Right forelimb (tissue), 1 donor: ENCODE results near the gene VAX1.
"Not testable (repeated sequence)": the region's sequence is repeated elsewhere in the genome, so short reads cannot be mapped to it uniquely, and the experiment has no call there.

Experiments used
- DNase-seq: peaks from one replicate; pipeline ENCODE4 v3.0.0-alpha.2; 2018

VAX1 gene

GRCh38 chr10:117137911-117138642, at the start of gene VAX1:
TSS of gene VAX1 (minus strand) at chr10:117138270. CDS start at chr10:117138056, 214 bp downstream.
- no peak for DNase-seq

DNA sequence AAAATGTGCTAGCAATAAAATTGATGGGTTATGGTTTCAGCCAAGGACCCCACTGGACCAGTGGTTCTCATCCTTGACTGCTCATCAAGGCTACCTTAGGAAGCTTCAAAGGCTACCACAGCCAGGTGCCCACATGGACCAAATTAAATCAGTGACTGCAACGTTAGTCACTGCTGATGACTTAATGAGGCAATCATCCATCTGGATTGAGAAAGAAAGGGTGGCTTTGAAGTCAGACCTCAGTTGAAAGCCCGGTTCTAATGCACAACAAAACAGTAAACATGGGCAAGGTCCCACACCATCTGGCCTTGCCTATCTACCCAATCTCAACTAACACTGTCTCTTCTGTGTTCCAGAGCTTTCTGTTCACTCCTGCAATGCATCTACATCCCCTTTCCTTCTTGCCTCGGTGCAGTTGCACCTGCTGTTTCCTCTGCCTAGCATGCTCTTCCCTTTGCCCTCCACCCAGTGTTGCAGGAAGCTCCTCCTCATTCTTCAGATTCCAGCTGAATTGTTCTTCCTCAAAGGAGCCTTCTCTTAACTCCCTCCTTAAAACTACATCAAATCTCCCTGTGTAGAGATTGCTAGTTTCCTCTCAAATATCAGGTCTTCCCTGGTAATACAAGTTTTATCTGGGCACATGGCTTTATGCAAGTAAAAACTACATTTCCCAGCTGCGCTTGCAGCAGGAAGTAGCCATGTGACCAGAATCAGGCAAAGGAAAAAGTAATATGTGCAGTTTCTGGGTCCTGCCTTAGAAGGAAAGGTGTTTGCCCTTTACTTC, 49.0 kb upstream of the VAX1 start:
- no peak for DNase-seq

- DNase-seq, result not testable (repeated sequence)
Measured at GRCh38 chr10:117185817-117186216, 47.7 kb upstream of the VAX1 start.

- no peak for DNase-seq
Measured at GRCh38 chr10:117184821-117185220, 46.8 kb upstream of the VAX1 start.

DNA sequence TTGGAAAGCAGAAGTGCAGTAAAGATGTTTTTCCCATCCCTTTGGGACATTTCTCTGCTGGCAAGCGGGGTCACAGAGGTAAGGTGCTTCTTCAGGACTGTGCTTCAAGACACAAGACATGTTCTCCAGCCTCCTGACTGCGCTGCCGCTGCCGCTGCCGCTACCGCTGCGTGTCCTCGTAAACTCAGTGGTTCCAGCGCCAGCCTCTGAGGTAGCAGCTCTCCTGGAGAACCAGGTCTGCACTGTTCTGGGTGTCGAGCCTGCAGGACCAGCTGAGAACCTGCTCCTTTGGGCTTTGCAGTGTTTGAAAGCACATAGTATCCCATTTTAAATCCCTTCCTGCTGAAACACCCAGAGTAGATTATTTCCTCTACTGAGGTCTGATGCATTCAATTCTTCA, 46.2 kb upstream of the VAX1 start:
- no peak for DNase-seq

GRCh38 chr10:117178190-117178589, 40.1 kb upstream of the VAX1 start:
- DNase-seq, result no peak

DNA sequence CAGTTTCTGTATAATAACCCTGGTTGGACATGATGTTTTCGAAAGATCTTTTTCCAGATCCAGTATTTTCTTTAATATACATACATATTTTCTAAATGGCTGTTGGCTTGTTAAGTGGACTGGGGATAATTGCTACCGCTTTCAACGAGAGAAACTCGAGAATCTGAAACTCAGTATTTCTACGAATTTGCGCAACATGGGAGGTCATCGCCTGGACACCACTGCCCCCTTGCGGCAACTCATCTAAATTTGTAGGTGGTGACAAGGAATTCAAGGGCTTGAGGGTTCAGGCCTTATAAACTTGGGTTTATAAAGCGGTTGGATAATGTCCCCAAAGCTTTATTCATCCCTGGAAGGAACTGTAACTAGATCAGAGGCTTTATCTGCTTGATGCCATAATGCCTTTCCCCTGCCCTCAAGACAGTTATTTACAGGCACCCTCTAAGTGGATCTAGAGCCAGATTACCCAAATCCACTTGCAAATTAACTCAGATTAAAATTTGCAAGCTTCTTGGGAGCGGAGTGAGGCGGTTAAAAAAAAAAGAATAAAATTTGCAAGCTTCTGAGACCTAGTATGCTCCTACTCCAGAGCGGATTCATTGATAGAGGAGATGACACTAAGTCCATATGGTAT, 37.9 kb upstream of the VAX1 start:
- DNase-seq, result peak; percentile 80

DNA sequence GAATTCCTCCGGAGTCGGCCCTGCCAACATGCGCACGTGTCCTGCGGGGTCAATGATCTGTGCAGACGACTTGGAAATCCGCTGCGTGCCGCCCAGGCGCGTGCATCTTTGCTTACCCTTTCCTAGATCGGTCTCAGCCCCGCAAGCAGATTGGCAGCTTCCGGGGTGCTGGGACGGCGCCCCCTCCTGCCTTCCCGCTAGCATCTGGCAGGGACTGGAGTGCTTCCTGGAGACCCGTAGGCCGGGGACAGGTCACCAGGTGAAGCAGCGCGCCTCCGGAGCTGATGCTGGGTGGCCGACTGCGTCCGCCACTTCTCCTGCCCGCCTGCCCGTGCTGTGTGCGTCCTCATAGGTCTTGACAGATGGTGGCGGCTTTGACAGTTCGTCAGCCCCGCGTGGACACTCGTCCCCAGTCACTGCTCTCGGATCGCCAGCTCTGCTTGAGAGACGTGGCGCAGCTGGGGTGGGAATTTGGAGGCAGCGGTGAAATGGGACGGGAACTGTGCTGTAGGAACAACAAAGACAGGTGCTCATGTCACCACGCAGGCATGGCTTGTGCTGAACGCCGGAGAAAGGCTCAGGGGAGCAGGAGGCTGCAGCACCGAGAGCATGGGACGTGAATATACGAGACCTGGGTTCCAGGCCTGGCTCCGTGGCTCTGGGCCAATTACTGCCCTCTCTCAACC, 37.3 kb upstream of the VAX1 start:
- peak; percentile 53 for DNase-seq

- peak; percentile 83 for DNase-seq
Measured at GRCh38 chr10:117174439-117175214, 36.6 kb upstream of the VAX1 start.

DNA sequence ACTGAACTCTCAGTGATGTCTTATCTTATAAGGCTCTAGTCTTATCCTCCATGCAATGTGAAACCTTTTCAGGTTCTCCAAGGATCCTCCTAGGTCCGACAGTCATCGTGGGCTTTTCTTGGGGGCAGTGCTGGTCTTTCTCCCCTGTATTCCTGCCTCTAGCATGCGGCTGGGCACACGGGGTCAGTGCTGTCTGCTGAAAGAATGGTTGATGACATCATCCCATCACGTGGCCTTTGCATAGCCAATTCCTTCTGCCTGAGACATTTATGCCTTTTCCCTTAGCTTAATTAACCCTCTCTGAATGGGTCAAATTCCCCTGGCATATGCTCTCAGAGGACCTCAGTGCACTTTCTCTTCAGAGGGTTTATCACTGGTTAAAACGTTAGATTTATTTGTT, 32.2 kb upstream of the VAX1 start:
- DNase-seq, result no peak

- DNase-seq, result no peak
Measured at GRCh38 chr10:117169480-117169879, 31.4 kb upstream of the VAX1 start.

DNA sequence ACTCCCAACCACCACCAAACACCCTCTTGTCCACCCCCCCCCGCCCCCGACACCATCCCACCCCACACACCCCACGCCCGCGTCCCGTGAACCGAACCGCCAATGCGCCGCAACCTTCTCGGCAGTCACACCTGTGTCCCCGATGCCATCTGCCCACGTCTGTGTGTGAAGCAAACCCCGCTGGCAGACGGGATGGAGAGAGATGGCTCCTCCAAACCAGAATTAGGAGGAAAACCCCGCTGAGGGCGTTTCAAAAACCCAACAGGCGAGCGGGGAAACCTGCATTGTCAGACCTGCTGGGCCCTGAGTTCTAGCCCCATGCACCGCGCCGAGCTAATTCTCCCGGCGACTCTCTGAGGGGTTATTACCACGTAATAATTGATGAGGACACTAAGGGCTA, 30.7 kb upstream of the VAX1 start:
- DNase-seq, result no peak

- peak; percentile 77 for DNase-seq
Measured at GRCh38 chr10:117167789-117168674, 30.0 kb upstream of the VAX1 start.

DNA sequence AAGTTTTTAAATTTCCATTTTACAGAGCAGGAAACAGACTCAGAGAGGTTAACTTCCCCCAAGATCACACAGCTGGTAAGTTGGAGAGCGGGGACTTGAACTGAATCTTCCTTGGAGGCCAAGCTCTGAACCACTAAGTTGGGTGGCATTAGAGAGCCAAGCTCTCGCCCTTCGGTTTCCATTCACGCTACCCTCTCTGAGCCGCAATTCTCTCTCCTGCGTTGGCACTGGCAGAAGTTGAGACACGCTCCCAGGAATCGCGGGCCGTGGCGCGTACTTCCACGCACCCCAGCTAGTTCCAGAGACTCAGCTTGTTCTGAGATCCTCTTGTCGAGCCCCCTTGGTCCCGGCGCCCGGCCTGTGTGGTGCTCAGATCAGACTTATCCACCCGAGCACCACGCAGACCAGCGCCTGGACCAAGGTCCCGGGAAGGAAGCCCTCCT, 29.3 kb upstream of the VAX1 start:
- no peak for DNase-seq

- no peak for DNase-seq
Measured at GRCh38 chr10:117166418-117167345, 28.6 kb upstream of the VAX1 start.

GRCh38 chr10:117165538-117166417, 27.7 kb upstream of the VAX1 start:
- peak; percentile 69 for DNase-seq

DNA sequence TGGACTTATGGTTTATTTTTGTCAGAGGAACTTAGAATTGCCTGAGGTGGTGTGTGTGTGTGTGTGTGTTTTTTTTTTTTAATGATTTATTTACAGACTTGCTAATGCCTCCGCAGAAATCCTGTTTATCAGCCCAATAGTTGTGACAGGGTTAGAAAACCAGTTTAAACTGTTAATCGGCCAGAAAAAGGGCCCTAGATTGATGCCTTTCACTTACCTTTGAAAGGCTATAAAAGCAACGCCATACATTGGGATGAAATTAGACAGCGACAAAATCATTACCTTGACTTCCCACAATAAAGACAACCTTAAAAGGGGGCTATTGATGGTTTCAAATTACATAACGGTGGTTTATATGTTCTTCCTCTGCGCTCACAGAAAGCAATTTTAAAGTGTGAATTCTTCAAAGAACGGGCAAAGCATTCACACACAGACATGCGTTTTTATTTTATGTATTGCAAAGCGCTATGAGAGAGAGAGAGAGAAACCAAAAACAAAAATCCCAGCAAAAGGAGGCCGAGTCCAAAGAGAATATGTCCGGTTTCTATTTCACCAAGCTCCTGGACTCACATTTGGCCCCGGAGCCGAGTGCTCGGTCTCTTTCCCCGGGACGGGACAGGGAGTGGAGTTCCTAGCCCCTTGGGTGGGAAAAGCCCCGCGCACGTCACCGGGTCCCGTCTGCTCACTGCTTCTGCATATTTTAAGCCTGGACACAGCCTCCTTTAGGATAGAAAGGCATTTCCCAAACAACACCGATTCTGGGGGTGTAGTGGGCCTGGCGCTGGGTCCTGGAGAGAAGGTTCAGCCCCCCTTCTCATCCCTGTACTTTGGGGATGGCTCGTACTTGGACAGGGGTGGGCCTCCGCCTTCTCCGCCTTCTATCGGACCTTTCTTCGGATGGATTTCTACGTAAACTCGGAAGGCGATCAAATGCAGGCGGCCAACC, 26.8 kb upstream of the VAX1 start:
- no peak for DNase-seq
